DND-41 (cell line): ENCODE results near the gene SNX10.

Source experiments
- CTCF ChIP-seq: IDR thresholded peaks from 2 replicates; pipeline ENCODE4 v1.5.1; 2012; ENCODE audit warnings: borderline replicate concordance, low read length, moderate library complexity, mild to moderate bottlenecking; ENCODE audit not compliant: poor library complexity, severe bottlenecking; ENCODE audit errors: extremely low read depth
- EZH2 ChIP-seq: IDR thresholded peaks from 3 replicates; pipeline ENCODE4 v1.6.1; 2012; ENCODE audit warnings: borderline replicate concordance, low read depth, mild to moderate bottlenecking, moderate library complexity, low read length, inconsistent platforms; ENCODE audit not compliant: severe bottlenecking

GRCh38 chr7:26265499-26266075 lies 26.1 kb upstream of the SNX10 start:
- TF ChIP-seq EZH2 (no peak), CTCF (no peak)
